Pancreas (tissue), 10 donors: ENCODE measurements around the gene ATP6V1G1. TPM values are rescaled to one million over a fixed set of nuclear protein-coding genes. Genes with fewer than 3 reads are reported as not detected.

Experiments
- ATAC-seq, 4 donors: fragments of 200-7000 bp; cut with Tn5 transposase; one replicate each; pipeline versions ENCODE4 v1.8.0 to v1.9.1; 2020; ENCODE audit warnings: mild to moderate bottlenecking in 4 of 4, moderate library complexity in 4 of 4
- DNase-seq, 6 donors: peaks; one replicate each; pipeline ENCODE4 v3.0.0-alpha.2; 2020
- FAIRE-seq: peaks from 2 replicates; lab custom pipeline; 2012; peaks lifted over from hg19 to GRCh38; lab: Jason Lieb, UNC
- H3K27ac ChIP-seq, 4 donors: fragments of 200-600 bp; sonication (generic); 1 replicate in 3 of 4; 2 replicates in 1 of 4; pipeline versions ENCODE4 v1.5.0 to v1.8.0; 2020
- H3K27me3 ChIP-seq, 4 donors: fragments of 200-600 bp; one replicate each; pipeline ENCODE4 v1.8.0; 2021
- H3K36me3 ChIP-seq, 3 donors: fragments of 200-600 bp; sonication (generic) in 1 of 3; one replicate each; pipeline versions ENCODE4 v1.5.0 to v1.8.0; 2020 to 2021
- H3K4me1 ChIP-seq, 3 donors: fragments of 200-600 bp; one replicate each; pipeline ENCODE4 v1.8.0; 2021
- H3K4me3 ChIP-seq, 4 donors: fragments of 200-600 bp; sonication (generic) in 2 of 4; one replicate each; pipeline versions ENCODE4 v1.5.0 to v1.8.0; 2020 to 2021
- H3K9me3 ChIP-seq, 4 donors: fragments of 200-600 bp; one replicate each; pipeline ENCODE4 v1.8.0; 2021
- WGBS, 2 donors: extraction: QIAGEN DNeasy Blood & Tissue Kit; methylation state at CpG; one replicate each; pipeline ENCODE4 v1.1.7; 2013; 5-methylcytosine and 5-hydroxymethylcytosine counted together
- intact Hi-C, 3 donors: fragments of 100-400 bp; cut with DNase I; formaldehyde crosslinking; loops; one replicate each; pipeline versions ENCODE4 v1.11.1 to v1.14.2; 2022
- polyA plus RNA-seq, 2 donors: library from polyadenylated mRNA; stranded (reverse); fragments of 200-250 nt; gene quantifications; one replicate each; pipeline ENCODE4 v1.2.3, GENCODE V29; 2013
- total RNA-seq, 6 donors: library from RNA; stranded (reverse); fragmentation: NEBNext Ultra II Directional in 4 of 6; extraction: Animal tissue kit (Norgen Biotek cat#: 25700) in 4 of 6; gene quantifications; one replicate each; pipeline versions ENCODE4 v1.2.1 to v1.2.4, GENCODE V29; 2021 to 2023
- TF ChIP-seq, protein P1 (sequence below), 4 donors: fragments of 200-600 bp; sonication (generic) in 3 of 4; IDR thresholded peaks; one replicate each; pipeline versions ENCODE4 v1.5.0 to v1.8.0; 2021; ENCODE audit warnings: antibody characterized with exemption in 4 of 4
- donor health status: healthy with polysubstance abuse.
- donor health status: DM: no; HTN: no; CAD: no; lungs with moderate emphysema.
- donor health status: DM: no; HTN: no; CAD: no.
- donor health status: control.
- donor health status: control.
- donor health status: Bipolar disorder and iron deficiency.
- donor health status: DM: yes; HTN: yes; CAD: no.
- donor health status: DM: no; HTN: no; CAD: no.
- donor health status: DM: no; HTN: no; CAD: no.
- donor health status: DM: yes; HTN: yes; CAD: no.

ATP6V1G1 gene
- total and polyA plus RNA-seq, 8 donors: 19.7 to 124 (median 37.1) TPM

GRCh38 chr9:114614373-114614772, 26.8 kb downstream of the ATP6V1G1 start:
- ATAC-seq: no peak
- DNase-seq: no peak
- Histone ChIP-seq H3K27ac (no peak overlapping the region), H3K36me3 (no peaks in the 10 kb centered on the region), H3K4me1 (peaks cover 0 to 8% (median 6%) of the 10 kb centered on the region in 3 donors), H3K27me3 (no peaks in the 10 kb centered on the region), H3K4me3 (no peak overlapping the region), H3K9me3 (no peaks in the 10 kb centered on the region)
- intact Hi-C loops: no loop called here
- 82 to 83% methylated on average over 3 of the region's 3 CpGs for WGBS, 2 donors
- FAIRE-seq: no peak
- TF ChIP-seq, protein P1, sequence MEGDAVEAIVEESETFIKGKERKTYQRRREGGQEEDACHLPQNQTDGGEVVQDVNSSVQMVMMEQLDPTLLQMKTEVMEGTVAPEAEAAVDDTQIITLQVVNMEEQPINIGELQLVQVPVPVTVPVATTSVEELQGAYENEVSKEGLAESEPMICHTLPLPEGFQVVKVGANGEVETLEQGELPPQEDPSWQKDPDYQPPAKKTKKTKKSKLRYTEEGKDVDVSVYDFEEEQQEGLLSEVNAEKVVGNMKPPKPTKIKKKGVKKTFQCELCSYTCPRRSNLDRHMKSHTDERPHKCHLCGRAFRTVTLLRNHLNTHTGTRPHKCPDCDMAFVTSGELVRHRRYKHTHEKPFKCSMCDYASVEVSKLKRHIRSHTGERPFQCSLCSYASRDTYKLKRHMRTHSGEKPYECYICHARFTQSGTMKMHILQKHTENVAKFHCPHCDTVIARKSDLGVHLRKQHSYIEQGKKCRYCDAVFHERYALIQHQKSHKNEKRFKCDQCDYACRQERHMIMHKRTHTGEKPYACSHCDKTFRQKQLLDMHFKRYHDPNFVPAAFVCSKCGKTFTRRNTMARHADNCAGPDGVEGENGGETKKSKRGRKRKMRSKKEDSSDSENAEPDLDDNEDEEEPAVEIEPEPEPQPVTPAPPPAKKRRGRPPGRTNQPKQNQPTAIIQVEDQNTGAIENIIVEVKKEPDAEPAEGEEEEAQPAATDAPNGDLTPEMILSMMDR (IDR thresholded peaks at IDR 0.05): no peak

GRCh38 chr9:114616684-114617520, 29.3 kb downstream of the ATP6V1G1 start:
- Histone ChIP-seq H3K4me3 (no peak overlapping the region), H3K27ac (peak overlapping the region in 2 of 4 donors; percentile 8 to 28), H3K27me3 (no peaks in the 10 kb centered on the region), H3K36me3 (no peaks in the 10 kb centered on the region), H3K4me1 (peaks cover 0 to 8% (median 6%) of the 10 kb centered on the region in 3 donors), H3K9me3 (no peaks in the 10 kb centered on the region)
- TF ChIP-seq, protein P1 (IDR thresholded peaks at IDR 0.05): no peak
- peak in 4 of 6 donors; percentile 49 to 77 (median 68) for DNase-seq
- peak in 2 of 4 donors; percentile 45 to 60 for ATAC-seq
- WGBS, 2 donors: 49 to 66% methylated on average over 4 of the region's 4 CpGs
- FAIRE-seq: no peak
- intact Hi-C loops: no loop called here

- no peak for ATAC-seq
- no peak overlapping the region for H3K27ac ChIP-seq
- 85 to 87% methylated on average over 13 of the region's 13 CpGs for WGBS, 2 donors
- H3K27me3 ChIP-seq: no peaks in the 10 kb centered on the region
- no peak for FAIRE-seq
- intact Hi-C loops: no loop called here
- no peaks in the 10 kb centered on the region for H3K9me3 ChIP-seq
- H3K4me1 ChIP-seq: no peaks in the 10 kb centered on the region
- H3K4me3 ChIP-seq: no peak overlapping the region
- no peak for DNase-seq
- TF ChIP-seq, protein P1 (IDR thresholded peaks at IDR 0.05): no peak
- no peaks in the 10 kb centered on the region for H3K36me3 ChIP-seq
Measured at GRCh38 chr9:114619191-114619761, 31.7 kb downstream of the ATP6V1G1 start.

- H3K27ac ChIP-seq: no peak overlapping the region
- no peaks in the 10 kb centered on the region for H3K27me3 ChIP-seq
- 93% methylated on average over 7 of the region's 7 CpGs for WGBS, 2 donors
- intact Hi-C loops: no loop called here
- no peaks in the 10 kb centered on the region for H3K4me1 ChIP-seq
- no peak for DNase-seq
- ATAC-seq: no peak
- H3K9me3 ChIP-seq: no peaks in the 10 kb centered on the region
- TF ChIP-seq, protein P1 (IDR thresholded peaks at IDR 0.05): no peak
- no peak overlapping the region for H3K4me3 ChIP-seq
- FAIRE-seq: no peak
- H3K36me3 ChIP-seq: no peaks in the 10 kb centered on the region
Measured at GRCh38 chr9:114621561-114621960, 34.0 kb downstream of the ATP6V1G1 start.
